ENCODE measurements around the gene ZNF37A. TPM values are rescaled to one million over a fixed set of nuclear protein-coding genes. Genes with fewer than 3 reads are reported as not detected.
A peak's percentile ranks its signal among the peaks of the same experiment; 100 is the strongest.

Gene ZNF37A
- total RNA-seq: 10 to 100 TPM in 2 of 4 donors, 1 to 10 TPM in 2; 4.3 to 13.4 (median 8.7) TPM

DNA sequence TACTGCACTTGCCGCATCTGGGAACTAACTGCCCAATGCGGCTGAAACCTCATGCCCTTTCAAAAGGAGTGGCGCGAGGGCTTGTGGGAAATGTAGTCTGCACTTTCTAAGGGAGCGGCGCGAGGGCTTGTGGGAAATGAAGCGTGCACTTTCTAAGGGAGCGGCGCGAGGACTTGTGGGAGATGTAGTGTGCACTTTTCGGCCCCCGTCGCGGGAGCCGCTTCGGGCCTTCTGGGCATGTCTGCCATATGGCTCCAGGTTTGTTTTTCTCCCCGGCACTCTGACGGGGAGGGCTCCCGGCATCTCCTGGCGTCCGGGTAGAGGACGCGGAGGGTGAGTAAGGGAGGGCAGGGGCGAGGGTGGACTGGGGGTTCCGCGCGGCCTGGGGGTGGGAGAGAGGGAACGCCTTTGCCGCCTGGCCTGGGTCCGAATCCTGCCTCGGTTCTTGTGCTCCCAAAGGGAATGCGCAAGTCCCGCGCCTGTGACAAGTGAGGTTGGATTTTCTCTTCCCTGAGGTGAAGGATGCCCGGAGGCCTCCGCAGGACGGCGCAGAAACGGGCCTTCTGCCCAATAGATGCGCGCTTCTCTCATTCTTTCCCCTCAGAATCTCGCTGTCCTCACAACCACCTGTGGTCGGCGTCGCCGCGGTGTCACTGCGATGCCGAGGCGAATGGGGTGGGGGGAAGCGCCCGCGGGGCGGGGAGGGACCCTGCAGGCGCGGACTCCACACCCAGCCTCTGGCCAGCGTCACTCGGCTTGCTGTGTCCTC lies at the start of gene ZNF37A:
TSS of gene ZNF37A (plus strand) at position 180 of the 769 bp plus-strand sequence. CDS start 2,281 bp downstream, outside the sequence.
- intact Hi-C loops (cut with DNase I; ENCODE audit: low total_unique reads): loop anchor here (1.0 kb wide), 3 partner anchors 84 to 236 kb away; partner anchors contain the start of genes ZNF25 and ZNF33A
- in situ Hi-C loops (cut with MboI; ENCODE audit: low sequenced_read_pairs in 4 of 4): loop anchor here in 3 of 4 donors (10.0 to 25.0 kb wide), 4 partner anchors 120 to 240 kb away; partner anchors contain the start of genes ZNF248 (in 3 of the 3) and ZNF25 (in 2 of the 3)

DNA sequence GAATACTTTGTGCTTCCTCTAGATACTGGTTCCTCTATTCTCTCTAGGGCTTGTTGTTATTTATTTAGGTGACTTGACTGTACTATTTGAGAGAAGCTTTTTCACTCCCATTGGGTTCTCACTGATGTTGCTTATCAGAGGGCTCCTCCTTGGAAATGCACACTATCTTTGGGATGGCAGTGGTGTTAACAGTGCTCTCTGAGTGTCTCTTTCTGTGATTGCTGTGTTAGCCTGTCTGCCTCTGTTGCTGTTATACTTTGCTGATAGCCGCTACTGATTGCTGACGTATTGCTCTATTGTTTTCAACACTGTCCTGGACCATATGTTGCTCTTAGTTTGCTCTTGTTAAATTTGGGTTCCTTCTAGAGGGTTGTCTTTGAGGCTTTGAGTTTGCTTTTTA lies 49.0 kb upstream of the ZNF37A start:
- Histone ChIP-seq H3K9me3 (no peaks in the 10 kb centered on the region), H3K4me1 (no peaks in the 10 kb centered on the region), H3K4me3 (no peak overlapping the region), H3K27ac (no peak overlapping the region), H3K27me3 (no peaks in the 10 kb centered on the region), H3K36me3 (peaks cover 0 to 20% of the 10 kb centered on the region in 2 donors)
- in situ Hi-C loops (cut with MboI; ENCODE audit: low sequenced_read_pairs in 4 of 4) (no loop called here), intact Hi-C loops (cut with DNase I; ENCODE audit: low total_unique reads) (no loop called here)
- no peak for ATAC-seq
- no peak for DNase-seq
- no peak for TF ChIP-seq POLR2A (IDR thresholded peaks at IDR 0.05)
- TF ChIP-seq, protein P1, sequence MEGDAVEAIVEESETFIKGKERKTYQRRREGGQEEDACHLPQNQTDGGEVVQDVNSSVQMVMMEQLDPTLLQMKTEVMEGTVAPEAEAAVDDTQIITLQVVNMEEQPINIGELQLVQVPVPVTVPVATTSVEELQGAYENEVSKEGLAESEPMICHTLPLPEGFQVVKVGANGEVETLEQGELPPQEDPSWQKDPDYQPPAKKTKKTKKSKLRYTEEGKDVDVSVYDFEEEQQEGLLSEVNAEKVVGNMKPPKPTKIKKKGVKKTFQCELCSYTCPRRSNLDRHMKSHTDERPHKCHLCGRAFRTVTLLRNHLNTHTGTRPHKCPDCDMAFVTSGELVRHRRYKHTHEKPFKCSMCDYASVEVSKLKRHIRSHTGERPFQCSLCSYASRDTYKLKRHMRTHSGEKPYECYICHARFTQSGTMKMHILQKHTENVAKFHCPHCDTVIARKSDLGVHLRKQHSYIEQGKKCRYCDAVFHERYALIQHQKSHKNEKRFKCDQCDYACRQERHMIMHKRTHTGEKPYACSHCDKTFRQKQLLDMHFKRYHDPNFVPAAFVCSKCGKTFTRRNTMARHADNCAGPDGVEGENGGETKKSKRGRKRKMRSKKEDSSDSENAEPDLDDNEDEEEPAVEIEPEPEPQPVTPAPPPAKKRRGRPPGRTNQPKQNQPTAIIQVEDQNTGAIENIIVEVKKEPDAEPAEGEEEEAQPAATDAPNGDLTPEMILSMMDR (IDR thresholded peaks at IDR 0.05 in 4 of 5, conservative IDR thresholded peaks at IDR 0.05 in 1 of 5): no peak

More for the DNA sequence above, at the start of gene ZNF37A:
- peak; percentile 93 to 95 for DNase-seq
- Histone ChIP-seq H3K27ac (peak within 1 kb of the TSS; percentile 83 to 87 (median 86)), H3K4me1 (peaks cover 8 to 12% of the 10 kb centered on the region in 2 donors), H3K36me3 (peaks cover 0 to 36% of the 10 kb centered on the region in 2 donors), H3K27me3 (no peaks in the 10 kb centered on the region), H3K9me3 (no peaks in the 10 kb centered on the region), H3K4me3 (peak within 1 kb of the TSS; percentile 72 to 92 (median 89))
- peak; percentile 99 for ATAC-seq
- TF ChIP-seq, protein P1 (IDR thresholded peaks at IDR 0.05 in 4 of 5, conservative IDR thresholded peaks at IDR 0.05 in 1 of 5): no peak
- TF ChIP-seq POLR2A (IDR thresholded peaks at IDR 0.05): peak; percentile 56 to 83

DNA sequence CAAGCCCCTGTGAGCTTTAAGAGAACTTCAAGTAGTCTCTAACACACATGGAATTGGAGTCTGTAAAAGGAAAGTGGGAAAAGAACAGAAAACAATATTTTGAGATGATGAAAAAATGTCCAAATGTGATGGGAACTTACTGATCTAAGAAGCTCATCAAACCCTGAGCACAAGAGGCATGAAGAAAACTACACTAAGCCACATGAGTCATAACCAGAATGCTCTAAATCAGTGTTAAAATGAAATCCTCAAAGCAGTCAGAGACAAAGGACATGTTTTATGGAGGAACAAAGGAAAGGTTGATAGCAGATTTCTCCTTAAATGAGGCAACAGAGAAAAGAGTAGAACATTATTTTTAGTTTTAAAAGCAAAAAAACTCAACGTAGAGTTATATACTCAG lies 46.5 kb upstream of the ZNF37A start:
- TF ChIP-seq POLR2A (IDR thresholded peaks at IDR 0.05): no peak
- TF ChIP-seq, protein P1 (IDR thresholded peaks at IDR 0.05 in 4 of 5, conservative IDR thresholded peaks at IDR 0.05 in 1 of 5): no peak
- no peaks in the 10 kb centered on the region for H3K9me3 ChIP-seq
- no peaks in the 10 kb centered on the region for H3K27me3 ChIP-seq
- no peak overlapping the region for H3K4me3 ChIP-seq
- in situ Hi-C loops (cut with MboI; ENCODE audit: low sequenced_read_pairs in 4 of 4) (no loop called here), intact Hi-C loops (cut with DNase I; ENCODE audit: low total_unique reads) (no loop called here)
- DNase-seq: no peak
- H3K36me3 ChIP-seq: peaks cover 0 to 16% of the 10 kb centered on the region in 2 donors
- ATAC-seq: no peak
- H3K27ac ChIP-seq: no peak overlapping the region
- no peaks in the 10 kb centered on the region for H3K4me1 ChIP-seq

DNA sequence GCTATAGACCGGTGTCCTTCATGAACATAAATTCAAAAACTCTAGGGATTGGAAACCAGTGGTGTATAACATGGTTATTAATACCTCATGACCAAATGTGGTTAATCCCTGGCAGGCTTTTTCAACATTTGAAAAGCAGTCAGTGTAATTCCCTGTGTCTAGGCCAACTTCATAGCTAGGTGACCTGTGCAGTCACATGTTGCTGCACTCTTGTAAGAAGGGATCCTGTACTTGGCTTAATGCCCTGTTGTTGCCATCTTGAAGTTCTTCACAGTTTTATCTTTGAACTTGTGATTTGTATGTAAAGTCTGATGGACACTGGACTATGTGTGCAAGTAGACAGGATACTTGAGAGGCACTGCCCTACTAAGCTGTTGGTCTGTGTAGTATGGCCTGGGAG lies 43.9 kb upstream of the ZNF37A start:
- Histone ChIP-seq H3K27ac (no peak overlapping the region), H3K4me1 (no peaks in the 10 kb centered on the region), H3K27me3 (no peaks in the 10 kb centered on the region), H3K9me3 (peaks cover 0 to 8% (median 7%) of the 10 kb centered on the region in 3 donors), H3K36me3 (peaks cover 3 to 28% of the 10 kb centered on the region in 2 donors), H3K4me3 (no peak overlapping the region)
- TF ChIP-seq, protein P1 (IDR thresholded peaks at IDR 0.05 in 4 of 5, conservative IDR thresholded peaks at IDR 0.05 in 1 of 5): no peak
- TF ChIP-seq POLR2A (IDR thresholded peaks at IDR 0.05): no peak
- DNase-seq (no peak), ATAC-seq (no peak)
- intact Hi-C loops (cut with DNase I; ENCODE audit: low total_unique reads) (no loop called here), in situ Hi-C loops (cut with MboI; ENCODE audit: low sequenced_read_pairs in 4 of 4) (no loop called here)
